ENCODE results near the gene SERPINB10.

SERPINB10 gene

GRCh38 chr18:63890950-63891304 lies 16.8 kb upstream of the SERPINB10 start:
- H3K27me3 ChIP-seq (ENCODE audit: control insufficient read depth in 2 of 2, insufficient read depth in 2 of 2, low read length in 2 of 2): no peaks in the 10 kb centered on the region
- H3K36me3 ChIP-seq (ENCODE audit: control insufficient read depth in 2 of 2, insufficient read depth in 2 of 2, low read length in 2 of 2): no peaks in the 10 kb centered on the region
- H3K9me3 ChIP-seq (ENCODE audit: control insufficient read depth in 2 of 2, low read length in 2 of 2): no peaks in the 10 kb centered on the region
- H3K9ac ChIP-seq (ENCODE audit: low read depth in 1 of 2, low read length in 2 of 2): no peak overlapping the region
- no peak overlapping the region for H3K4me3 ChIP-seq (ENCODE audit: low read length in 2 of 2)
- no peak overlapping the region for H3K27ac ChIP-seq (ENCODE audit: low read depth in 2 of 2, low read length in 2 of 2)
- no peaks in the 10 kb centered on the region for H3K4me1 ChIP-seq (ENCODE audit: control insufficient read depth in 2 of 2, insufficient read depth in 2 of 2, low read length in 2 of 2)

GRCh38 chr18:63892566-63892965 lies 15.2 kb upstream of the SERPINB10 start:
- no peaks in the 10 kb centered on the region for H3K36me3 ChIP-seq (ENCODE audit: control insufficient read depth in 2 of 2, insufficient read depth in 2 of 2, low read length in 2 of 2)
- no peak overlapping the region for H3K4me3 ChIP-seq (ENCODE audit: low read length in 2 of 2)
- H3K27me3 ChIP-seq (ENCODE audit: control insufficient read depth in 2 of 2, insufficient read depth in 2 of 2, low read length in 2 of 2): no peaks in the 10 kb centered on the region
- H3K9me3 ChIP-seq (ENCODE audit: control insufficient read depth in 2 of 2, low read length in 2 of 2): no peaks in the 10 kb centered on the region
- no peak overlapping the region for H3K9ac ChIP-seq (ENCODE audit: low read depth in 1 of 2, low read length in 2 of 2)
- no peak overlapping the region for H3K27ac ChIP-seq (ENCODE audit: low read depth in 2 of 2, low read length in 2 of 2)
- H3K4me1 ChIP-seq (ENCODE audit: control insufficient read depth in 2 of 2, insufficient read depth in 2 of 2, low read length in 2 of 2): no peaks in the 10 kb centered on the region

GRCh38 chr18:63894106-63894772 lies 13.5 kb upstream of the SERPINB10 start:
- Histone ChIP-seq H3K4me3 (ENCODE audit: low read length in 2 of 2) (no peak overlapping the region), H3K4me1 (ENCODE audit: control insufficient read depth in 2 of 2, insufficient read depth in 2 of 2, low read length in 2 of 2) (no peaks in the 10 kb centered on the region)

GRCh38 chr18:63895190-63895589 lies 12.6 kb upstream of the SERPINB10 start:
- Histone ChIP-seq H3K27ac (ENCODE audit: low read depth in 2 of 2, low read length in 2 of 2) (no peak overlapping the region), H3K4me3 (ENCODE audit: low read length in 2 of 2) (no peak overlapping the region), H3K27me3 (ENCODE audit: control insufficient read depth in 2 of 2, insufficient read depth in 2 of 2, low read length in 2 of 2) (no peaks in the 10 kb centered on the region), H3K9ac (ENCODE audit: low read depth in 1 of 2, low read length in 2 of 2) (no peak overlapping the region), H3K9me3 (ENCODE audit: control insufficient read depth in 2 of 2, low read length in 2 of 2) (no peaks in the 10 kb centered on the region), H3K4me1 (ENCODE audit: control insufficient read depth in 2 of 2, insufficient read depth in 2 of 2, low read length in 2 of 2) (no peaks in the 10 kb centered on the region), H3K36me3 (ENCODE audit: control insufficient read depth in 2 of 2, insufficient read depth in 2 of 2, low read length in 2 of 2) (no peaks in the 10 kb centered on the region)

More at GRCh38 chr18:63894106-63894772, 13.5 kb upstream of the SERPINB10 start:
- H3K27ac ChIP-seq (ENCODE audit: low read depth in 2 of 2, low read length in 2 of 2): no peak overlapping the region
- H3K36me3 ChIP-seq (ENCODE audit: control insufficient read depth in 2 of 2, insufficient read depth in 2 of 2, low read length in 2 of 2): no peaks in the 10 kb centered on the region
- no peaks in the 10 kb centered on the region for H3K9me3 ChIP-seq (ENCODE audit: control insufficient read depth in 2 of 2, low read length in 2 of 2)
- H3K9ac ChIP-seq (ENCODE audit: low read depth in 1 of 2, low read length in 2 of 2): no peak overlapping the region
- H3K27me3 ChIP-seq (ENCODE audit: control insufficient read depth in 2 of 2, insufficient read depth in 2 of 2, low read length in 2 of 2): no peaks in the 10 kb centered on the region

GRCh38 chr18:63897072-63897471 lies 10.7 kb upstream of the SERPINB10 start:
- H3K4me3 ChIP-seq (ENCODE audit: low read length in 2 of 2): no peak overlapping the region
- no peaks in the 10 kb centered on the region for H3K27me3 ChIP-seq (ENCODE audit: control insufficient read depth in 2 of 2, insufficient read depth in 2 of 2, low read length in 2 of 2)
- no peak overlapping the region for H3K9ac ChIP-seq (ENCODE audit: low read depth in 1 of 2, low read length in 2 of 2)
- no peak overlapping the region for H3K27ac ChIP-seq (ENCODE audit: low read depth in 2 of 2, low read length in 2 of 2)
- H3K9me3 ChIP-seq (ENCODE audit: control insufficient read depth in 2 of 2, low read length in 2 of 2): no peaks in the 10 kb centered on the region
- no peaks in the 10 kb centered on the region for H3K4me1 ChIP-seq (ENCODE audit: control insufficient read depth in 2 of 2, insufficient read depth in 2 of 2, low read length in 2 of 2)
- H3K36me3 ChIP-seq (ENCODE audit: control insufficient read depth in 2 of 2, insufficient read depth in 2 of 2, low read length in 2 of 2): no peaks in the 10 kb centered on the region

GRCh38 chr18:63899206-63899605 lies 8.6 kb upstream of the SERPINB10 start:
- no peak overlapping the region for H3K9ac ChIP-seq (ENCODE audit: low read depth in 1 of 2, low read length in 2 of 2)
- no peaks in the 10 kb centered on the region for H3K36me3 ChIP-seq (ENCODE audit: control insufficient read depth in 2 of 2, insufficient read depth in 2 of 2, low read length in 2 of 2)
- no peaks in the 10 kb centered on the region for H3K9me3 ChIP-seq (ENCODE audit: control insufficient read depth in 2 of 2, low read length in 2 of 2)
- H3K4me3 ChIP-seq (ENCODE audit: low read length in 2 of 2): no peak overlapping the region
- no peaks in the 10 kb centered on the region for H3K4me1 ChIP-seq (ENCODE audit: control insufficient read depth in 2 of 2, insufficient read depth in 2 of 2, low read length in 2 of 2)
- no peaks in the 10 kb centered on the region for H3K27me3 ChIP-seq (ENCODE audit: control insufficient read depth in 2 of 2, insufficient read depth in 2 of 2, low read length in 2 of 2)
- H3K27ac ChIP-seq (ENCODE audit: low read depth in 2 of 2, low read length in 2 of 2): no peak overlapping the region

GRCh38 chr18:63903851-63904570 lies 3.7 kb upstream of the SERPINB10 start:
- Histone ChIP-seq H3K4me3 (ENCODE audit: low read length in 2 of 2) (no peak overlapping the region), H3K27me3 (ENCODE audit: control insufficient read depth in 2 of 2, insufficient read depth in 2 of 2, low read length in 2 of 2) (no peaks in the 10 kb centered on the region), H3K9ac (ENCODE audit: low read depth in 1 of 2, low read length in 2 of 2) (no peak overlapping the region), H3K4me1 (ENCODE audit: control insufficient read depth in 2 of 2, insufficient read depth in 2 of 2, low read length in 2 of 2) (no peaks in the 10 kb centered on the region), H3K36me3 (ENCODE audit: control insufficient read depth in 2 of 2, insufficient read depth in 2 of 2, low read length in 2 of 2) (no peaks in the 10 kb centered on the region), H3K9me3 (ENCODE audit: control insufficient read depth in 2 of 2, low read length in 2 of 2) (no peaks in the 10 kb centered on the region), H3K27ac (ENCODE audit: low read depth in 2 of 2, low read length in 2 of 2) (no peak overlapping the region)

- H3K36me3 ChIP-seq (ENCODE audit: control insufficient read depth in 2 of 2, insufficient read depth in 2 of 2, low read length in 2 of 2): no peaks in the 10 kb centered on the region
- H3K27ac ChIP-seq (ENCODE audit: low read depth in 2 of 2, low read length in 2 of 2): no peak overlapping the region
- no peaks in the 10 kb centered on the region for H3K9me3 ChIP-seq (ENCODE audit: control insufficient read depth in 2 of 2, low read length in 2 of 2)
- H3K9ac ChIP-seq (ENCODE audit: low read depth in 1 of 2, low read length in 2 of 2): no peak overlapping the region
- no peaks in the 10 kb centered on the region for H3K27me3 ChIP-seq (ENCODE audit: control insufficient read depth in 2 of 2, insufficient read depth in 2 of 2, low read length in 2 of 2)
- no peaks in the 10 kb centered on the region for H3K4me1 ChIP-seq (ENCODE audit: control insufficient read depth in 2 of 2, insufficient read depth in 2 of 2, low read length in 2 of 2)
- no peak overlapping the region for H3K4me3 ChIP-seq (ENCODE audit: low read length in 2 of 2)
Measured at GRCh38 chr18:63904694-63905093, 3.1 kb upstream of the SERPINB10 start.

GRCh38 chr18:63905361-63905760 lies 2.4 kb upstream of the SERPINB10 start:
- no peaks in the 10 kb centered on the region for H3K4me1 ChIP-seq (ENCODE audit: control insufficient read depth in 2 of 2, insufficient read depth in 2 of 2, low read length in 2 of 2)
- no peak overlapping the region for H3K4me3 ChIP-seq (ENCODE audit: low read length in 2 of 2)
- no peaks in the 10 kb centered on the region for H3K9me3 ChIP-seq (ENCODE audit: control insufficient read depth in 2 of 2, low read length in 2 of 2)
- no peaks in the 10 kb centered on the region for H3K36me3 ChIP-seq (ENCODE audit: control insufficient read depth in 2 of 2, insufficient read depth in 2 of 2, low read length in 2 of 2)
- no peak overlapping the region for H3K27ac ChIP-seq (ENCODE audit: low read depth in 2 of 2, low read length in 2 of 2)
- no peaks in the 10 kb centered on the region for H3K27me3 ChIP-seq (ENCODE audit: control insufficient read depth in 2 of 2, insufficient read depth in 2 of 2, low read length in 2 of 2)
- H3K9ac ChIP-seq (ENCODE audit: low read depth in 1 of 2, low read length in 2 of 2): no peak overlapping the region

- no peaks in the 10 kb centered on the region for H3K9me3 ChIP-seq (ENCODE audit: control insufficient read depth in 2 of 2, low read length in 2 of 2)
- no peak overlapping the region for H3K9ac ChIP-seq (ENCODE audit: low read depth in 1 of 2, low read length in 2 of 2)
- H3K4me3 ChIP-seq (ENCODE audit: low read length in 2 of 2): no peak overlapping the region
- no peaks in the 10 kb centered on the region for H3K27me3 ChIP-seq (ENCODE audit: control insufficient read depth in 2 of 2, insufficient read depth in 2 of 2, low read length in 2 of 2)
- no peaks in the 10 kb centered on the region for H3K4me1 ChIP-seq (ENCODE audit: control insufficient read depth in 2 of 2, insufficient read depth in 2 of 2, low read length in 2 of 2)
- H3K27ac ChIP-seq (ENCODE audit: low read depth in 2 of 2, low read length in 2 of 2): no peak overlapping the region
- H3K36me3 ChIP-seq (ENCODE audit: control insufficient read depth in 2 of 2, insufficient read depth in 2 of 2, low read length in 2 of 2): no peaks in the 10 kb centered on the region
Measured at GRCh38 chr18:63906056-63906455, 1.7 kb upstream of the SERPINB10 start.
